Measurements from ENCODE around the gene APOC4.

GRCh38 chr19:44893332-44894051 is 48.5 kb upstream of the APOC4 start:
- TF ChIP-seq EZH2 (IDR thresholded peaks at IDR 0.05; ENCODE audit: insufficient read depth, poor library complexity, severe bottlenecking) (no peak), EZH2phosphoT487 (IDR thresholded peaks at IDR 0.05; ENCODE audit: insufficient read depth, low read depth) (no peak)
